GM20431 (cell line): Measurements from ENCODE around the gene PANX2.

ENCODE experiments used
- in situ Hi-C: fragments of 300-500 bp; cut with MseI, MboI; formaldehyde crosslinking; loops from one replicate; pipeline ENCODE4 v1.15.0; 2020; ENCODE audit warnings: low sequenced_read_pairs; ENCODE audit not compliant: unreplicated experiment

PANX2 gene

DNA sequence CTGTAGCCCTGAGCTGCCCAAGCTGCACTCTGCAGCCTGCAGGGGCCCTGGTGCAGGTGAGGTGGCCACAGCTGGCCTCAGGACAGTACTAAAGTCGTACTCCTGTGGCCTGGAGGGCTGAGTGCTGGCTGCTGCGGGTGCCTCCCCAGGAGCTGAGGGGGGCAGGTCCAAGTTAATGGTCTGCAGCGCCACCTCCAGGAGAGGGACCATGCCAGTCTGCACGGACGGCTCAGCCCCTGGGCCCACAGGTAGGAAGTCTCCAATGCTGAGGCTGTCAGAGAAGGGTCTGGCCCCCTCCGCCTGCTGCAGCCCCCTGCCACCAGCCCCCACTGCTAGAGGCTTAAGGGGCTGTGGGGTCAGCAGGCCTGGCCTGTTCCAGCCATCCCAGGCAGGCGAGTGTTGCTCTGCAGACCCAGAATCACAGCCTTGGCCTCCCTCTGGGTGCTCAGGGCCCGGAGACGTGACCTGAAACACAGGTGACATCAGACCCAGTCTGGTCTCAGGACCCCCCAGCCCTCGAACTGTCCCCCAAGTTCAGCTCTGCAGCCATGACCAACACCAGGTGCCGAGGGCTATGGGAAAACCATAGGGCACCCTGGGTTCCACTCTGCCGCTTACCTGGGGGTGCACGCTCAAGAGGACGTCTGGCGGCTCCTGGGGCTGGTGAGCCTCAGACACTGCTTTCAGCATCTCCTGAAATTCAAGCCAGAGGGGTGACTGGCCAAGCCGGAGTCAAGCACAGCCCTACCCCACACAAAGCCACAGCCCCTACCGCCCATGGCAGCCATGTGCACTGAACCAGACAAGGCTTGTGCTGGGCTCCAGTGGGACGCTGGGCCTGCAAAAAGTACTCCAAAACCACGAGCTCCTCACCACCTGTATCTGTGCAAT lies 51.1 kb downstream of the PANX2 start:
- in situ Hi-C loops: no loop called here

GRCh38 chr22:50222508-50222907 lies 52.0 kb downstream of the PANX2 start:
- in situ Hi-C loops: no loop called here

GRCh38 chr22:50224071-50224470 lies 53.5 kb downstream of the PANX2 start:
- in situ Hi-C loops: no loop called here

- in situ Hi-C loops: no loop called here
Observed at GRCh38 chr22:50225200-50225969, 54.9 kb downstream of the PANX2 start.

DNA sequence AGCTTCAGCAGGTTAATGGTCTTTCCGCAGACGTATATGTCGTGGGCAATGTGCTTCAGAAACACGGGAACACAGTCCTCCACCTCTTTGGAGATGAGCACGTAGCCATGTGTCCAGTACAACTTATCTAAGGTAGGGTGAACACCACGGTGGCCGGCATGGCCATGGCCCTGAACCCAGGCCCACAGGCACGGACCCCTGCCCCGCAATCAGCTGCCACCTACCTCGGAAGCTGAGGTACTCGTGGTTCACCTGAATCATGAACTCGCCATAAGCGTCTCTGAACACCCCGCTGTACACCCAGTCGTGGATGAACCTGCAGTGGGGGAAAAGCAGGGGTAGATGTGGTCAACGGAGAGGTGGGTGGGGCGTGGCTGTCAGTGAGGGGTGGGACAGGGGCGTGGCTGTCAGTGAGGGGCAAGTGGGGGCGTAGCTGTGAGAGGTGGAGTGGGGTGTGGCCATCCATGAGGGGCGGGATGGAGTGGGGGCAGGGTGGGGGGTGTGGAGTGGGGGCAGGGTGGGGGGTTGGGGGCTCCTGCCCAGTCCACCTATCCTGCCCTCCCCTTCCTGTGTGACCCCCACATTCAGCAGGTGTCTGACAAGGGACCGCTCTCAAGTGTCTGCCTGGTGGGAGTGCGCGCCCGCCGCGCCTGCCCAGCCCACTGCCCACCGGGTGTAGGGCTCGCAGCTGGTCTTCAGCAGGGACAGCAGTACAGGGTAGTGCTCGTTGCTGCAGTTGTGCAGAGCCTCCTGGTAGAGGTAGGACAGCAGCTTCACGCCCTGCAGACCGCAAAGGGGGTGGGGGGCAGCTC lies 55.7 kb downstream of the PANX2 start:
- in situ Hi-C loops: no loop called here

GRCh38 chr22:50226875-50227165 lies 56.3 kb downstream of the PANX2 start:
- in situ Hi-C loops: no loop called here

DNA sequence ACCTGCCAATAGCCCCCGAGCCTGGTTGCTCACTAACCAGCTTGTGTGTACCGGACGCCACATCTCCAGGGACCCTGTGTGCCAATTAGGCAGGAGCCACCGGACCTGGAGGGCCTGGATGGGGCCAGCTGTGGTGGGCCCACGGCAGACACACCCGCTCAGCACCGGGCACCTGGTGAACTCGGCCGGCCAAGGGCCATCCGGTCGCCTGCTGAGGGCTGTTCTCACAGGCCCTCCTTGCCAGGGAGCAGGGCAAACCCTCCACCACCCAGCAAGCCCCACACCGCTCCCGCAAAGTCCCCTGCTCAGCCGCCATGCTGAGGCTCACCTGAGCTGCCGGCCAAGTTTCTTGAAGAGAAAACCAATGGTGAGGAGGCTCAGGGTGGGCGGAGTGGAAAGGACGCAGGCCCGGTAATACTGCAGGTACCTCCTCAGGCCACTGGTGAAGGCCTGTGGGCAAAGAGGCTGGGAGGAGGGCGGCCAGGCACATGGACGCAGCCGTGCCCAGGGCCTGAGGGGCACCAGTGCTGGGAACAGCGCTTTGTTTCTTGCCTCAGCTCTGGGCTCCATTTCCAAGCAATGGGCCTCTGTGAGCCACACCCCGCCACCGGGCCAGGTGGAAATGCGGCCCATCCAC lies 57.2 kb downstream of the PANX2 start:
- in situ Hi-C loops: no loop called here

GRCh38 chr22:50228366-50228765 lies 57.8 kb downstream of the PANX2 start:
- in situ Hi-C loops: no loop called here

DNA sequence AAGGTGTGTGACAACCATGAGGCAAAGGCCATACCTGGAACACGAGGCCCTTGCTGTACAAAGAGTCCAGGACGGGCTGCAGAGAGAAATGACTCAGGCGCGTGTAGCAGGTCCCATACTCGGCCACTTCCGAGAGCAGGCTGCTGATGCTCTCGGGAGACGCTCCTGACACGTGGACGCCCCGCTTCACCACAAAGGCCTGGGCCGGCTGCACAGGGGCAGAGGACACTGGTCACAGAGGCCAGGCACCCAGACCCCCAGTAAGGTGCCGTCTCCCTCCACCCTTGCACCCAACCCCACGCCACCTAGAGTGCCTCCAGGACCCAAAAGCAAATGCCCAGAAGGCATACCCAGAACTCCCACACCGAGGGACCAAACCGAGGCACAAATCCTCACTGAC lies 58.8 kb downstream of the PANX2 start:
- in situ Hi-C loops: no loop called here
